Raji (cell line): ENCODE data around the gene CLCF1.
A peak's percentile ranks its signal among the peaks of the same experiment; 100 is the strongest.

Source experiments
- POLR2A ChIP-seq: IDR thresholded peaks from 2 replicates; pipeline ENCODE4 v1.6.1; 2011; ENCODE audit warnings: low read depth, low read length, control low read depth; ENCODE audit not compliant: insufficient read depth

CLCF1 gene

GRCh38 chr11:67401495-67402191 is 28.2 kb upstream of the CLCF1 start, which contains the start of gene PPP1CA:
TSS of gene PPP1CA (minus strand) at chr11:67401858. CDS start at chr11:67401782, 76 bp downstream.
- peak; percentile 86 for TF ChIP-seq POLR2A

- no peak for TF ChIP-seq POLR2A
Measured at GRCh38 chr11:67400942-67401494, 27.6 kb upstream of the CLCF1 start.

GRCh38 chr11:67400251-67400941 is 27.0 kb upstream of the CLCF1 start:
- no peak for TF ChIP-seq POLR2A

- TF ChIP-seq POLR2A, result 0 out of 2 replicates have a peak, but pooled peaks have one; percentile 14
Measured at GRCh38 chr11:67398661-67399563, 25.5 kb upstream of the CLCF1 start.

- no peak for TF ChIP-seq POLR2A
Measured at GRCh38 chr11:67397986-67398660, 24.7 kb upstream of the CLCF1 start.

- TF ChIP-seq POLR2A, result no peak
Measured at GRCh38 chr11:67397536-67397935, 24.1 kb upstream of the CLCF1 start.

GRCh38 chr11:67396587-67397389 is 23.4 kb upstream of the CLCF1 start:
- TF ChIP-seq POLR2A, result 0 out of 2 replicates have a peak, but pooled peaks have one; percentile 14

GRCh38 chr11:67396259-67396581 is 22.8 kb upstream of the CLCF1 start:
- no peak for TF ChIP-seq POLR2A

GRCh38 chr11:67395555-67396258 is 22.3 kb upstream of the CLCF1 start:
- TF ChIP-seq POLR2A, result no peak

GRCh38 chr11:67393990-67394389 is 20.6 kb upstream of the CLCF1 start:
- TF ChIP-seq POLR2A, result no peak

GRCh38 chr11:67393437-67393836 is 20.0 kb upstream of the CLCF1 start:
- no peak for TF ChIP-seq POLR2A

GRCh38 chr11:67392183-67392715 is 18.9 kb upstream of the CLCF1 start:
- no peak for TF ChIP-seq POLR2A
